ENCODE results near the gene NOTCH2. TPM values are rescaled to one million over a fixed set of nuclear protein-coding genes. Genes with fewer than 3 reads are reported as not detected.

The NOTCH2 gene
- total RNA-seq, 1 donor: 200 TPM

GRCh38 chr1:119885903-119886783 is 183.3 kb downstream of the NOTCH2 start:
- peak; percentile 43 for DNase-seq (ENCODE audit: low read depth)
- peak; percentile 85 for TF ChIP-seq CTCF (IDR thresholded peaks at IDR 0.05; ENCODE audit: insufficient read depth, low read depth, low read length)
- H3K4me3 ChIP-seq (ENCODE audit: low read depth, low read length): no peak overlapping the region

DNA sequence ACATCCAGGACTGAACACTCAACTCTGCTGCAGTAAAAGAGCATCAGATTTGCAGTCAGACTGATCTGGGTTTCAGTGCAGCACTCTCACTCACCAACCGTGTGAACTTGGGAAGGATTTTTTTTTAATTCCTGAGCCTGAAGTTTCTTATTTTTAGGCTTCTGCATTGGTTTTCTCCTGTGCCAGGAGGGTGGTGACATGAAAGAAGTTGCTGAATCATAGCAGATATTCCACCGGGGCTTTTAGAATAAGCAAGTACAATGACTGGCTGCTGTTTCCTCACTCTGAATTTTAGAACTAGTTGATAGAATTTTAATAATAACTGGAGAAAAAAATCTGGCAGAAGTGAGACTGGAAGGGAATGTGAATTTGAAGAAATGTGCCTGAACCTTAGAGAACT is 184.8 kb downstream of the NOTCH2 start:
- TF ChIP-seq CTCF (IDR thresholded peaks at IDR 0.05; ENCODE audit: insufficient read depth, low read depth, low read length): no peak
- DNase-seq (ENCODE audit: low read depth): no peak
- no peak overlapping the region for H3K4me3 ChIP-seq (ENCODE audit: low read depth, low read length)

- DNase-seq (ENCODE audit: low read depth): no peak
- TF ChIP-seq CTCF (IDR thresholded peaks at IDR 0.05; ENCODE audit: insufficient read depth, low read depth, low read length): no peak
- H3K4me3 ChIP-seq (ENCODE audit: low read depth, low read length): no peak overlapping the region
Measured at GRCh38 chr1:119883826-119884225, 185.6 kb downstream of the NOTCH2 start.

GRCh38 chr1:119882132-119883049 is 187.1 kb downstream of the NOTCH2 start:
- peak; percentile 40 for DNase-seq (ENCODE audit: low read depth)
- no peak for TF ChIP-seq CTCF (IDR thresholded peaks at IDR 0.05; ENCODE audit: insufficient read depth, low read depth, low read length)
- no peak overlapping the region for H3K4me3 ChIP-seq (ENCODE audit: low read depth, low read length)

- no peak for TF ChIP-seq CTCF (IDR thresholded peaks at IDR 0.05; ENCODE audit: insufficient read depth, low read depth, low read length)
- no peak overlapping the region for H3K4me3 ChIP-seq (ENCODE audit: low read depth, low read length)
- no peak for DNase-seq (ENCODE audit: low read depth)
Measured at GRCh38 chr1:119879510-119880434, 189.7 kb downstream of the NOTCH2 start.

GRCh38 chr1:119878171-119878570 is 191.3 kb downstream of the NOTCH2 start:
- TF ChIP-seq CTCF (IDR thresholded peaks at IDR 0.05; ENCODE audit: insufficient read depth, low read depth, low read length): no peak
- DNase-seq (ENCODE audit: low read depth): no peak
- no peak overlapping the region for H3K4me3 ChIP-seq (ENCODE audit: low read depth, low read length)

Data from fibroblast of villous mesenchyme (primary cell).